GM12873 (cell line): ENCODE data around the gene TMEM215.

Experiments used
- CTCF ChIP-seq: IDR thresholded peaks from 2 replicates; pipeline ENCODE4 v1.5.1; 2012; ENCODE audit warnings: low read depth, mild to moderate bottlenecking, moderate library complexity, low read length, control low read depth; ENCODE audit not compliant: insufficient read depth; ENCODE audit errors: missing control alignments

TMEM215 gene

GRCh38 chr9:32755730-32756129 is 27.6 kb upstream of the TMEM215 start:
- TF ChIP-seq CTCF: no peak

- TF ChIP-seq CTCF: no peak
Measured at GRCh38 chr9:32764139-32764538, 19.2 kb upstream of the TMEM215 start.

GRCh38 chr9:32775283-32775682 is 8.1 kb upstream of the TMEM215 start:
- no peak for TF ChIP-seq CTCF

- no peak for TF ChIP-seq CTCF
Measured at GRCh38 chr9:32776201-32776600, 7.1 kb upstream of the TMEM215 start.

- no peak for TF ChIP-seq CTCF
Measured at GRCh38 chr9:32782476-32783167, 718 bp upstream of the TMEM215 start.

- TF ChIP-seq CTCF: no peak
Measured at GRCh38 chr9:32787816-32788215, 4.5 kb downstream of the TMEM215 start.

GRCh38 chr9:32801530-32801929 is 18.2 kb downstream of the TMEM215 start:
- no peak for TF ChIP-seq CTCF

- no peak for TF ChIP-seq CTCF
Measured at GRCh38 chr9:32807217-32807616, 23.9 kb downstream of the TMEM215 start.
